Retina (tissue), 1 donor: ENCODE data around the gene NAB1.
A peak's percentile ranks its signal among the peaks of the same experiment; 100 is the strongest.

Experiments used
- DNase-seq: peaks from one replicate; pipeline ENCODE4 v3.0.0-alpha.2; 2016

NAB1 gene

DNA sequence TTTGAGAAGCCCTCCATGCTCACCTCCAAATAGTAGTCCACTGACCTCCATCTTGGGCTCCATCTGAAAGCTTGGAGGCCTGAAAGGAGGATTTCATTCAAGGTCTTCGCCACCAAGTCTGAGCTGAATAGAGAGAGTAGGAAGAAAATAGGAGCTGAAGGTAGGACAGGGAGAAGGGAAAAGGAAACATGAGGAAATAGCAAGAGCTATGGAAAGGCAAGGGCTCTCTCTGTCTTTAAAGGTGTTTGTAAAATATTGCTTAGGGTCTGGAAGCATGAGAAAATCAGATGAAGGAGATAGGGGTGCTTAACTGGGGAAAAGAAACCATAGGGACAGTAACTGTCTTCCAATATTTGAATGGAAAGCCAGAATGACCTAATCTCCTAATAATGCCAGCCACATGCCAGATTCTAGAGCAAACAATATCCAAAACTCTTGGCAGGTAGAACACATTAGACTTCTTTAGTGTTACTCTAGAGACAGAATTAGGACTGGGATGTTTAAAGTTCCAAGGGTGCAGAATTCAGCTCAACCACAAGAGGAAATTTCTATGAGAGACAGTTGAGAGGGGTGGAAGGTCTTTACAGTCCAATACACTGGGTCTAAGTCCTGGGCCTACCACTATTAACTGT lies 67.4 kb downstream of the NAB1 start:
- DNase-seq, result no peak

- no peak for DNase-seq
These were observed 68.4 kb downstream of the NAB1 start for GRCh38 chr2:190717306-190717705.

DNA sequence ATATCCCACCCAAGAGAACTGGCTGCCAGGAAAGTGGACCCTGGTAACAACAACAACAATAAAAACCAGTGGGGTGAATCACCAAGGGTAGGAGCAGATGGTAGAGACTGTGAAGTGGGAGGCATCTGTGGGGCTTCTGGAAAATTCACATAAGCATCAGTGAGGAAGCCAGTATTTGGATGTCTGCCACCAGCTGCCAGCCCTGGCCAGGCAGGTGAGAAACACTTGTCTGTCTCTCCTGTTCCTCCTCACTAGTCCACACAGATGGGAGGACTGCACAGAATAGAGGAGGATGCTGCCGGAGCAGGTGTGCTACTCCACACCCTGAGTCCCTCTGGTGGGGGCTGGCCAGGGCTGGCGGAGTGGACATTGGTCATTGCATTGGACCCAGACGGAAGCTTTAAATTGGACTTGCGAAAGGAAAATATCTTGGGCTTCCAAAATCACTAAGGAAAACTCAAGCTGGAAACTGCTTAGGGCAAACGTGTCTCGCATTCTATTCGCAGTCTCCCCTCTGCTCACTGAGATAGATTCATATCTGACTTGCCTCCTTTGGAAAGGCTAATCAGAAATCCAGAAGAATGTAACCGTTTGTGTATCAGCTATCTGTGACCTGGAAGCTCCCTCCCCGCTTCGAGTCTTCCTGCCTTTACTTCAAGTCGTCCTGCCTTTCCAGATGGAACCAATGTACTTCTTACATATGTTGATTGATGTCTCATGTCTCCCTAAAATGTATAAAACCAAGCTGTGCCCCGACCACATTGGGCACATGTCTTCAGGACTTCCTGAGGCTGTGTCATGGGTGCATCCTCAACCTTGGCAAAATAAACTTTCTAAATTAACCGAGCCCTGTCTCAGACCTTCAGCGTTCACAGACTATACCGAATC lies 69.1 kb downstream of the NAB1 start:
- no peak for DNase-seq

DNA sequence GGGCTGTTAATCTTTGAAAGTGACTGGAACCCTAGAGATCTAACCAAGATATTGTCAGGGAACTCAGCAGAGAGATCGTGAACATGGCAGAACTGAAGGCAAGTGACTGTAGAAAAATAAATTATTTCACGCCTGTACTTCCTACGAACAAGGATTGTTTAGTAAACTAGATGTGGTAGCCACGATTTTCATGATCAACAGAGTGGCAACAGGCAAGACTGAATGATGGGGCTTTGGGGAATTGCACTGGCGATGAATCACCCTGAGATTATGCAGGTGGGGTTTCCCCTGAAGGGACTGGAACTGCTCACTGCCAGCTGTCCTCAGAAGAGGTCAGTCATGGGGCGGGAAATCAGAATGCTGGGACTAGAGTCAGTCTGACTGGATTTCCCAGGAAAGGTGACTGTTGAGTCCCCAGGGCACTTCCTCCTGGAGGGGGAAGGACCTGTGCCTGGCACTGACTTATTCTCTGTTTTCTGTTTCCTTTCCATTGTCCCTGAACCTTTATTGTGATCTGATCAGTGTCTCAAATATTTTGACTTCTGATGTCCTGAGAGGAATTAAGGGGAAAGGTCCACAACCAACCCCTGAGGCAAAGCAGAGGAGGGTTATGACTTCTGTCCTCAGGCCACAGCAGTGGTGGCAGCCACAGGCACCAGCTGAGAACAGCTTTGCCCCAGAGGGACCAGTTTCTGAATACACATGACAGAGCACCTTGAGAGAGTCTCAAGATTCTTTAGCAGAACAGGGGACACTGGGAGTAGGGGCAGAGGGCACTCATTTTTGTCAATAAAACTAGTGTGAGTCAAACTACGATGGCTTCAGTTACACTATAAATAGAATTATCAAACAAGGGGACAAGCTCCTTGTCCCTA lies 70.0 kb downstream of the NAB1 start:
- DNase-seq, result no peak

GRCh38 chr2:190720276-190720675 lies 71.4 kb downstream of the NAB1 start:
- no peak for DNase-seq

- no peak for DNase-seq
These were observed 71.8 kb downstream of the NAB1 start for GRCh38 chr2:190720691-190721090.

GRCh38 chr2:190722061-190722759 lies 73.3 kb downstream of the NAB1 start:
- DNase-seq, result no peak

DNA sequence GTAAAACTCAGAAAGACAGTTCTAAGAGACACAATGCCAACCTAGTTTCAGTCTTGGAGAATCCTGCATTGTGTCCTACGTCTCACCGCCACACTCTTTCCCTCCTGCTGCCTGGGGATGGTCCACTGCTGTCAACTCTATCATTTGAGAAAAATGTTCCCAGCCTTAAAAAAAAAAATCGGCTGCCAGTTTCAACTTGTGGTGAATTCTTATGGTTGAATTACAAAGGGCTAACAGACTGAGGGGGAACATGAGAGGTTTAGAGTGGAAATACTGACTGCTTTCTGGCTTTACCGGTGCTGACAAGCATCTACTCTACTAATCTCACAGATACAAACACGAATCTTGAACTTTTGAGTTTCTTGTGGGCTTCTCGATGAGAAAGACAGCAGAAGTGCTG lies 74.0 kb downstream of the NAB1 start:
- no peak for DNase-seq

DNA sequence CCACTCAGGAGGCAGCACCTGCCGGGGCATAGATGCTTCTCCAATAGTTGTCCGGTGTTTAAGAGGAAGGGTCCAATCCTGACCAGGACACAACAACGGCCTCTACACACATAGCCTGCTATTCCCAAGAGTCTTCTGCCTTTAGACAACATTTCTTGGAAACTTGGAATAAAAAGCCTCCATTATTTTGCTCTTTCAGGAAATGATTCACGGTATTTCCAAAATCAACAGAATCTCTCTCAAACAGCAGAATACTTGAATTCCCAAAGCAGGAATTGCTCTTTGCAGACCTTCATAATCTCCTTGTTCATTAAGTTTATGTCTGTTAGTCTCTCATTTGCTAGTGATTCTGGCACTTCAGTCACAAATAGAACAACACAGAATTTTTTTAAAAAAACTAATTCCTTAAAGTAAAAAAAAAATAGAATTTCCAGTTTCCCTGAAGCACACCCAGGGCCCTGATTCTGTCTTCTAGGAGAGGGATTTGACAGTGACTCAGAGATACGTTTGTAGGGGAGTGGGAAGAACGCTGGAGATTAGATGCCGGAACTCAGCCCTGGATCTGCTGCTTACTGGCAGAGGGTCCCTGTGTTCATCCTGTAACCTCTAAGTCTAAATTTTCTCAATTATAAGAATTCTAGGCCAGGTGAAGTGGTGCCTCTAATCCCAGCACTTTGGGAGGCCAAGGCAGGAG lies 74.7 kb downstream of the NAB1 start:
- no peak for DNase-seq

- DNase-seq, result no peak
These were observed 77.4 kb downstream of the NAB1 start for GRCh38 chr2:190726255-190726654.

DNA sequence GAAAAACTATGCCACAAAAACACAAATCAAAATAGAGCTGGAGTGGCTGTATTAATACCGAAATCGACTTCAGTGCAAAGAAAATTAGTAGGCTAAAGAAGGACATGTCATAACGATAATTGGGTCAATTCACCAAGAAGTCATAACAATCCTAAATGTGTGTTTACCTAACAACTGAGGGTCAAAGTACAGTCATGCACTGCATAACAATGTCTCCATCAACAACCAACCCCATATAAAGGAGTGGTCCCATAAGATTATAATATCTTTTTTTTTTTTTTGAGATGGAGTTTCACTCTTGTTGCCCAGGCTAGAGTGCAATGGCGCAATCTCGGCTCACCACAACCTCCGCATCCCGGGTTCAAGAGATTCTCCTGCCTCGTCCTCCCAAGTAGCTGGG lies 87.5 kb downstream of the NAB1 start:
- no peak for DNase-seq

GRCh38 chr2:190740449-190740848 lies 91.6 kb downstream of the NAB1 start:
- DNase-seq, result peak; percentile 20
